Cardiac muscle cell (in vitro differentiated cells and primary cell): Measurements from ENCODE around the gene WNT7B. TPM values are rescaled to one million over a fixed set of nuclear protein-coding genes. Genes with fewer than 3 reads are reported as not detected.

Source experiments
- DNase-seq, 2 donors: peaks; one replicate each; pipeline versions ENCODE4 v3.0.0 to v3.0.0-alpha.2; 2010 to 2017; ENCODE audit warnings: low read depth in 1 of 2, low spot score in 1 of 2
- H3K27ac ChIP-seq: fragments of 200-600 bp; sonication (generic); 2 replicates; pipeline ENCODE4 v1.5.1; 2016
- H3K27me3 ChIP-seq: fragments of 200-600 bp; sonication (generic); 2 replicates; pipeline ENCODE4 v1.6.0; 2016; ENCODE audit warnings: control low read depth
- H3K36me3 ChIP-seq: fragments of 200-600 bp; sonication (generic); 2 replicates; pipeline ENCODE4 v1.5.1; 2016; ENCODE audit warnings: control low read depth
- H3K4me1 ChIP-seq: fragments of 200-600 bp; sonication (generic); 2 replicates; pipeline ENCODE4 v1.8.1; 2017; ENCODE audit warnings: low read depth, mild to moderate bottlenecking, mixed run types
- H3K4me3 ChIP-seq: fragments of 200-600 bp; sonication (generic); 2 replicates; pipeline ENCODE4 v1.5.1; 2016; ENCODE audit warnings: mild to moderate bottlenecking
- H3K9me3 ChIP-seq: fragments of 200-600 bp; sonication (generic); 2 replicates; pipeline ENCODE4 v1.5.1; 2017; ENCODE audit warnings: low read depth, mild to moderate bottlenecking, control low read depth
- polyA plus RNA-seq: library from polyadenylated mRNA; unstranded; fragments of >200 nt; fragmentation: Nextera tagmentation; extraction: Ambion mirVana; gene quantifications from 2 replicates; pipeline ENCODE4 v1.2.1, GENCODE V29; 2016
- total RNA-seq: library from RNA; depleted of rRNA; stranded (reverse); fragments of >200 nt; gene quantifications from 2 replicates; pipeline ENCODE4 v1.2.3, GENCODE V29; 2016
- TF ChIP-seq, protein P1 (sequence below): IDR thresholded peaks from 2 replicates; pipeline ENCODE4 v1.5.1; 2012; ENCODE audit warnings: low read depth, mild to moderate bottlenecking, low read length

WNT7B gene
- total and polyA plus RNA-seq, 2 experiments from 2014 or later = not detected

DNA sequence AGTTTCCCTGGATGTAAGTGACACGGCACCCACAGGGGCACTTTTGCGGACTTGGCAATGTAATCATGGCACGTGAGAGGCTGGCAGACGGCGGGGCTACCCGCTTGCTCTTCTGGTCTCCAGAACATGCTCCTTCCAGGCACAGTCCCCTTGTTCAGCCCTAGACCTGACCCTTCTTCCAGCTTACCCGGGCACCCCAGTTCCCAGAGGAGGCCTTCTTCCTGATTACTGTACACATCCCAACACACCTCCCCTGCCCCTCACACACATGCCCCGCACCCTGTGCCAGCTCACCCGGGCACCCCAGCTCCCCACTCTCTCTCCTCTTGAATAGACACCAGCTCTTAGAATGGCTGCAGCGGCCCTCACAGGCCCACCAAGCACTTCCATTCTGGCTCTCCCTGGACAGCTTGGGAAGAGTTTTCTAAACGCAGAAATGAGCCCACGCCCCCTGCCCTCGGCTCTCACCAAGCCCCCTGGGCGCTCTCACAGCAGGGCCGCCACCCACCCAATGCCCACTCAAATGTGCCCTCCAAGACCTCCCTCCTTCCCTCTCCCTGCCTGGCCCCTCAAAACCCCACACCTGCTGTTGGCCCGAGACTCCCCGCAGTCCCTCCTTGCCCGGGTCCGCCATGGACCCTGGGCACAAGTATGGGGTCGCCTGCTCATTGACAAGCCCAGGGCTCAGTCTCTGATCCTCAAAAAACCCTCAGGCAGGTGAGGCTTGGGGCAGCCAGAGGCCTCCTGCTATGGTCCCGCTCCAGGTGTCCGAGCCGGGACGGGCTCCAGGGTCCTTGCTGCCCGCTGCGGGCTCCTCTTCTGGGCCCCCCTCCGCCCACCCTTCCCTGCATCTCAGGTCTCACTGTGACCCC is 88.5 kb downstream of the WNT7B start:
- TF ChIP-seq, protein P1, sequence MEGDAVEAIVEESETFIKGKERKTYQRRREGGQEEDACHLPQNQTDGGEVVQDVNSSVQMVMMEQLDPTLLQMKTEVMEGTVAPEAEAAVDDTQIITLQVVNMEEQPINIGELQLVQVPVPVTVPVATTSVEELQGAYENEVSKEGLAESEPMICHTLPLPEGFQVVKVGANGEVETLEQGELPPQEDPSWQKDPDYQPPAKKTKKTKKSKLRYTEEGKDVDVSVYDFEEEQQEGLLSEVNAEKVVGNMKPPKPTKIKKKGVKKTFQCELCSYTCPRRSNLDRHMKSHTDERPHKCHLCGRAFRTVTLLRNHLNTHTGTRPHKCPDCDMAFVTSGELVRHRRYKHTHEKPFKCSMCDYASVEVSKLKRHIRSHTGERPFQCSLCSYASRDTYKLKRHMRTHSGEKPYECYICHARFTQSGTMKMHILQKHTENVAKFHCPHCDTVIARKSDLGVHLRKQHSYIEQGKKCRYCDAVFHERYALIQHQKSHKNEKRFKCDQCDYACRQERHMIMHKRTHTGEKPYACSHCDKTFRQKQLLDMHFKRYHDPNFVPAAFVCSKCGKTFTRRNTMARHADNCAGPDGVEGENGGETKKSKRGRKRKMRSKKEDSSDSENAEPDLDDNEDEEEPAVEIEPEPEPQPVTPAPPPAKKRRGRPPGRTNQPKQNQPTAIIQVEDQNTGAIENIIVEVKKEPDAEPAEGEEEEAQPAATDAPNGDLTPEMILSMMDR = no peak
- H3K9me3 ChIP-seq = no peaks in the 10 kb centered on the region
- H3K4me3 ChIP-seq = no peak overlapping the region
- H3K27me3 ChIP-seq = no peaks in the 10 kb centered on the region
- no peaks in the 10 kb centered on the region for H3K36me3 ChIP-seq
- no peak for DNase-seq
- no peaks in the 10 kb centered on the region for H3K4me1 ChIP-seq
- no peak overlapping the region for H3K27ac ChIP-seq

DNA sequence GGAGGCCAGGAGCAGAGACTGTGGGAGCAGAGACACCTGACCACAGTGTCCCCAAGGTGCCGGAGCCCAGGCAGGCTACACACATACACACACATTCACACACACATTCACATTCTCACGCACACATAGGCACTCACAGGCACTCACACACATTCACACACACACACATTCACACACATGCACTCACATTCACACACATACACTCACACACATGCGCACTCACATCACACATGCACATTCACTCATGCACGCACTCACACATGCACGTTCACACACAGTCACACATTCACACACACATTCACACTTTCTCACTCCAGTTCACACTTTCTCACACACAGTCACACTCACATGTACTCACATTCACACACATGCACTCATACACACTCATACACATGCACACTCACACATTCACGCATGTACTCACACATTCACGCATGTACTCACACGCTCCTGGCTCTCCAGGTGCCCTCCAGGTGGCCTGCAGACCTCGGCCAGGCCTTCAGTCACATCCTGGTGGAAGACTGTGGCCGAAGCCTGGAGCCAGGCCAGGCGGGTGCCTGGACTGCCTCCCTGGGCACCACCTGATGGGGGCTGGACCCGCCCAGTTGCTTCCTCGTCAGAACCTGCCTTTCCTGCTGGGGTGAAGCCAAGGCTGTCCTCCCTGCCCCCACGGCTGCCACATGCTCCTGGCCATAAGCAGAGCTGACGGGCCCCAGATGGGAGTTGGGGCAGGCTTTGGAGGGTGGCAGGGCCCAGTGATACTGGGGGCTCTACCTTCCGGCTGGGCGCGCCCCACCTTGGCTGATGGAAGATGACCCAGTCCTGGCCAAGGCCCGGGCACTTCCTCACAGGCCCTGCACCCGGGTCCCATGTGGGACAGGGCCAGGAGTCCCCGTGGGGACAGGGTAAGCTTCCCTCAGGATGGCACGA is 89.5 kb downstream of the WNT7B start:
- Histone ChIP-seq H3K4me1 (no peaks in the 10 kb centered on the region), H3K4me3 (no peak overlapping the region), H3K36me3 (no peaks in the 10 kb centered on the region), H3K9me3 (no peaks in the 10 kb centered on the region), H3K27ac (no peak overlapping the region), H3K27me3 (peaks cover 9% of the 10 kb centered on the region)
- TF ChIP-seq, protein P1 = no peak
- no peak for DNase-seq

DNA sequence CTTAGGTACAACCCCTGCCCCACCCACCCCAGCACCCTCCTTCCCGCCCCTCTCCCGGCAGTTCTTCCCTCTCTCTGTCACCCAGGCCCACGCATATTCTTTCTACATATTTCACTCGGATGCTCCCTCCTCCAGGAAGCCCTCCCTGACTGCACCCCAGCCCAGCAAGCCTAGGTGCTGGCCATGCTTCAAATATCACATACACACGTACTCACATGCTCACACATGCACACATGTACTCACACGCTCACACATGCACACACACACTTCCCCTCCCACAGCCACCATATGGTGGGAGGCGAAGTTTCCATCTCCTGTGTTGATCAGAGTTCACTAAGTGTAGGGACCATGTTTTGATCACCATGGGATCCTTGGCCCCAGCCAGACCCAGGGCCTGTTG is 90.4 kb downstream of the WNT7B start:
- no peak for DNase-seq
- TF ChIP-seq, protein P1 = no peak
- Histone ChIP-seq H3K27me3 (peaks cover 18% of the 10 kb centered on the region), H3K4me1 (no peaks in the 10 kb centered on the region), H3K36me3 (no peaks in the 10 kb centered on the region), H3K4me3 (no peak overlapping the region), H3K9me3 (no peaks in the 10 kb centered on the region), H3K27ac (no peak overlapping the region)

DNA sequence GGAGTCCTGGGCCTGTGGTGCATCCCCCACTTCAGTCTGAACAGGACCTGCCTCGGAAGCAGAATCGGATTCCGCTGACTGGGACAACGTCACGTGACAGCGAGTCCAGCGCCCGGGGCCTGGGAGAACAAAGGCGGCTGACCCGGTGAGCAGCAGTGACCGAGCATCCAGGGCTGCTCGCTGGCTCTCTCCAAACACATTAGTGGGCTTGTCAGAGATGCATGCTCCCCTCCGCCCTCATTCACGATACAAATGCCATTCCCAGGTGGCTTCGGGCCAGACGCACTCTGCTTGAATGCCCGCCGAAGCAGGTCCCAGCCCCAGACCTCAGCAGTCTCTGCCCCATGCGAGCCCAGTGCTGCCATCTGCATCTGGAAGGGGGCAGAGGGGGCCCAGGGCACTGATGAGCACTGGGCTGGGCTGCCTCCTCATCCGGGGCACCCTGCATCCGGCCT is 91.0 kb downstream of the WNT7B start:
- no peaks in the 10 kb centered on the region for H3K36me3 ChIP-seq
- H3K27me3 ChIP-seq = peaks cover 24% of the 10 kb centered on the region
- DNase-seq = no peak
- H3K4me1 ChIP-seq = no peaks in the 10 kb centered on the region
- H3K9me3 ChIP-seq = no peaks in the 10 kb centered on the region
- no peak overlapping the region for H3K27ac ChIP-seq
- TF ChIP-seq, protein P1 = no peak
- H3K4me3 ChIP-seq = no peak overlapping the region

DNA sequence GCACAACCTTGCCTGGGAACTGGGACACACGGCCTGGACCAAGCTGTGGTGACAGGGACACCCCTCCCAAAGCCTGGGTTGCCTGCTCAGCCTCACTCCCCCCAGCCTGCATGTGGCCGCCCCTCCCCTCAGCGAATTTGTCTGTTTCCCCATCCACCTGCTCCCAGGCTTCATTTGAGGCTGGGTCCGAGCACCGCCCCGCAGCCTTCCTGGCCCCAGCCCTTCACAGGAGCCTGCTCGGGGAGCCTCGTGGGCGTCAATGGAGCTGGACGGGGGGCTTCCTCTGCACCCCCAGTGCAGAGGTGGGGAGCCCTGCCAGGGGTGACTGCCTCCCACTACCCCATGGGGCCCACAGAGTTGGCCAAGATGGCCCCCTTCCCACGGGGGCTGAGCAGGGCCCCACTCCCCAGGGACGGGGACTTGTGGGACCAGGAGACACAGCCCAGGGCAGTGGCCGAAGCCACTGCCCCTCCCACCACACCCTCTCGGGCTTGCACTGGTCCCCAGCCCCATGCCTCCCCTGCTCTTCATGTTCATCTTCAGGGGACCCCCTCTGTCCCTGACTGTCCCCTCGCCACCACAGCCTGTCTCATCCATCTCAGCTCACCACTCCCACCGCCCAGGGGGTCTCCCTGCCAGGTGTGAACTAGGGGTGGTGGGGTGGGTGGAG is 91.7 kb downstream of the WNT7B start:
- no peak for DNase-seq
- Histone ChIP-seq H3K9me3 (no peaks in the 10 kb centered on the region), H3K27me3 (peaks cover 30% of the 10 kb centered on the region), H3K4me1 (peaks cover 3% of the 10 kb centered on the region), H3K27ac (no peak overlapping the region), H3K4me3 (no peak overlapping the region), H3K36me3 (no peaks in the 10 kb centered on the region)
- TF ChIP-seq, protein P1 = no peak
